ENCODE data around the gene TNFAIP3. TPM values are rescaled to one million over a fixed set of nuclear protein-coding genes. Genes with fewer than 3 reads are reported as not detected.

TNFAIP3 gene
- total and polyA plus RNA-seq, 2 of the 4 experiments (the other 2 are of a cell fraction), result 5.0 to 14.2 TPM

DNA sequence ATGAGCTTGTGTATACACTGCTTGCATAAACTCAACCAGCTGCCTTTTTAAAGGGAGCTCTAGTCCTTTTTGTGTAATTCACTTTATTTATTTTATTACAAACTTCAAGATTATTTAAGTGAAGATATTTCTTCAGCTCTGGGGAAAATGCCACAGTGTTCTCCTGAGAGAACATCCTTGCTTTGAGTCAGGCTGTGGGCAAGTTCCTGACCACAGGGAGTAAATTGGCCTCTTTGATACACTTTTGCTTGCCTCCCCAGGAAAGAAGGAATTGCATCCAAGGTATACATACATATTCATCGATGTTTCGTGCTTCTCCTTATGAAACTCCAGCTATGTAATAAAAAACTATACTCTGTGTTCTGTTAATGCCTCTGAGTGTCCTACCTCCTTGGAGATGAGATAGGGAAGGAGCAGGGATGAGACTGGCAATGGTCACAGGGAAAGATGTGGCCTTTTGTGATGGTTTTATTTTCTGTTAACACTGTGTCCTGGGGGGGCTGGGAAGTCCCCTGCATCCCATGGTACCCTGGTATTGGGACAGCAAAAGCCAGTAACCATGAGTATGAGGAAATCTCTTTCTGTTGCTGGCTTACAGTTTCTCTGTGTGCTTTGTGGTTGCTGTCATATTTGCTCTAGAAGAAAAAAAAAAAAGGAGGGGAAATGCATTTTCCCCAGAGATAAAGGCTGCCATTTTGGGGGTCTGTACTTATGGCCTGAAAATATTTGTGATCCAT lies 15.3 kb downstream of the TNFAIP3 start:
- intact Hi-C loops (cut with micrococcal nuclease) (no loop called here), dilution Hi-C loops (cut with HindIII; ENCODE audit: low sequenced_read_pairs, unreplicated experiment) (no loop called here), in situ Hi-C loops (cut with MboI; ENCODE audit: low sequenced_read_pairs) (no loop called here)
- H3K9me1 ChIP-seq (ENCODE audit: insufficient read depth, low read length), result 0 out of 2 replicates have a peak, but pooled peaks cover 3% of the 10 kb centered on the region
- 0 out of 2 replicates have a peak overlapping the region, but pooled peaks have one; percentile 16 for H4K5ac ChIP-seq (ENCODE audit: low read depth, low read length)
- ATAC-seq (ENCODE audit: low read depth) (peak; percentile 78), DNase-seq (peak; percentile 49)
- H3K18ac ChIP-seq (ENCODE audit: low read depth, low read length), result peak overlapping the region; percentile 5; the same call in 1 of the 2 replicates
- H3K9ac ChIP-seq (ENCODE audit: low read depth, low read length), result no peak overlapping the region
- H3K23ac ChIP-seq (ENCODE audit: low read depth, low read length), result no peak overlapping the region
- H2BK120ac ChIP-seq (ENCODE audit: low read depth, low read length), result no peak overlapping the region
- peaks cover 2% of the 10 kb centered on the region for H3K4me1 ChIP-seq (ENCODE audit: control insufficient read depth, insufficient read depth, low read length)
- H3K4ac ChIP-seq (ENCODE audit: low read depth, low read length), result no peak overlapping the region
- no CpG with 5 or more reads among the region's 2 CpGs for WGBS, 2 experiments (ENCODE audit: extremely low coverage in 2 of 2, insufficient read length in 1 of 2)
- H2BK20ac ChIP-seq (ENCODE audit: low read depth, low read length), result no peak overlapping the region
- no peak overlapping the region; the same call in 1 of the 2 replicates for H4K91ac ChIP-seq (ENCODE audit: insufficient read depth, low read depth, low read length)
- BruUV-seq (replicated peaks), result no TSS peak
- no peak overlapping the region for H3K56ac ChIP-seq (ENCODE audit: extremely low read depth, insufficient read depth, low read length)
- H2BK15ac ChIP-seq (ENCODE audit: low read depth, low read length), result no peak overlapping the region
- H2AFZ ChIP-seq (replicated peaks; ENCODE audit: low read length, poor library complexity), result no peak overlapping the region
- H4K8ac ChIP-seq (ENCODE audit: low read depth in 2 of 2, low read length in 2 of 2), result no peak overlapping the region
- H3K4me3 ChIP-seq (ENCODE audit: insufficient read depth, low read depth, low read length), result no peak overlapping the region
- no peak for TF ChIP-seq RAD21 (IDR thresholded peaks at IDR 0.05; ENCODE audit: low read length)
- no peak for TF ChIP-seq MAFK (IDR thresholded peaks at IDR 0.05; ENCODE audit: low read depth, low read length)
- TF ChIP-seq CEBPB (IDR thresholded peaks at IDR 0.05; ENCODE audit: low read depth, low read length), result no peak
- no peak for TF ChIP-seq SMC3 (IDR thresholded peaks at IDR 0.05; ENCODE audit: low read depth, low read length)
- TF ChIP-seq BHLHE40 (IDR thresholded peaks at IDR 0.05; ENCODE audit: low read depth, low read length), result no peak
- no peak for TF ChIP-seq RFX5 (IDR thresholded peaks at IDR 0.05; ENCODE audit: low read depth, low read length)
- TF ChIP-seq POLR2A (IDR thresholded peaks at IDR 0.05; ENCODE audit: low read depth, low read length), result no peak
- TF ChIP-seq, protein P1, sequence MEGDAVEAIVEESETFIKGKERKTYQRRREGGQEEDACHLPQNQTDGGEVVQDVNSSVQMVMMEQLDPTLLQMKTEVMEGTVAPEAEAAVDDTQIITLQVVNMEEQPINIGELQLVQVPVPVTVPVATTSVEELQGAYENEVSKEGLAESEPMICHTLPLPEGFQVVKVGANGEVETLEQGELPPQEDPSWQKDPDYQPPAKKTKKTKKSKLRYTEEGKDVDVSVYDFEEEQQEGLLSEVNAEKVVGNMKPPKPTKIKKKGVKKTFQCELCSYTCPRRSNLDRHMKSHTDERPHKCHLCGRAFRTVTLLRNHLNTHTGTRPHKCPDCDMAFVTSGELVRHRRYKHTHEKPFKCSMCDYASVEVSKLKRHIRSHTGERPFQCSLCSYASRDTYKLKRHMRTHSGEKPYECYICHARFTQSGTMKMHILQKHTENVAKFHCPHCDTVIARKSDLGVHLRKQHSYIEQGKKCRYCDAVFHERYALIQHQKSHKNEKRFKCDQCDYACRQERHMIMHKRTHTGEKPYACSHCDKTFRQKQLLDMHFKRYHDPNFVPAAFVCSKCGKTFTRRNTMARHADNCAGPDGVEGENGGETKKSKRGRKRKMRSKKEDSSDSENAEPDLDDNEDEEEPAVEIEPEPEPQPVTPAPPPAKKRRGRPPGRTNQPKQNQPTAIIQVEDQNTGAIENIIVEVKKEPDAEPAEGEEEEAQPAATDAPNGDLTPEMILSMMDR (conservative IDR thresholded peaks at IDR 0.05; ENCODE audit: low read depth, low read length), result no peak
- no peak for TF ChIP-seq MXI1 (IDR thresholded peaks at IDR 0.05; ENCODE audit: borderline replicate concordance, low read depth, low read length)
- no peak for TF ChIP-seq CHD1 (IDR thresholded peaks at IDR 0.05; ENCODE audit: low read depth, low read length)
- TF ChIP-seq USF2 (IDR thresholded peaks at IDR 0.05; ENCODE audit: low read depth, low read length), result no peak
- TF ChIP-seq FOS (IDR thresholded peaks at IDR 0.05; ENCODE audit: low read depth, low read length), result no peak
- H3K36me3 ChIP-seq (ENCODE audit: control insufficient read depth, insufficient read depth, low read length), result peaks cover 40% of the 10 kb centered on the region
- H2AK5ac ChIP-seq (ENCODE audit: low read depth, low read length), result no peak overlapping the region
- no peaks in the 10 kb centered on the region for H3K79me1 ChIP-seq (ENCODE audit: low read depth in 1 of 2, low read length in 2 of 2)
- H4K20me1 ChIP-seq (ENCODE audit: insufficient read depth, low read length), result no peaks in the 10 kb centered on the region
- peak overlapping the region; percentile 21 for H2BK5ac ChIP-seq (ENCODE audit: low read depth, low read length, poor library complexity, severe bottlenecking)
- no peaks in the 10 kb centered on the region for H3K27me3 ChIP-seq (ENCODE audit: control insufficient read depth, insufficient read depth, low read length)
- POLR2A ChIA-PET (ENCODE audit: unreplicated experiment), result no interaction called here
- H3K9me3 ChIP-seq (ENCODE audit: control insufficient read depth, insufficient read depth, low read length), result no peaks in the 10 kb centered on the region
- no peak overlapping the region for H3K4me2 ChIP-seq (ENCODE audit: low read depth, low read length)
- CTCF ChIA-PET, result interaction anchor here (1.0 to 1.2 kb wide), 2 partner anchors 16 to 57 kb away, joined by 3 to 4 read pairs; no protein-coding TSS in a partner anchor
- no peak overlapping the region for H3K14ac ChIP-seq (replicated peaks; ENCODE audit: low read depth, low read length)
- no peak overlapping the region for H2AK9ac ChIP-seq (replicated peaks; ENCODE audit: low read depth, low read length, poor library complexity)
- H3K27ac ChIP-seq (ENCODE audit: insufficient read depth, low read length), result no peak overlapping the region
